Epithelial cell of umbilical artery (primary cell): ENCODE results near the gene POLR3A. TPM values are rescaled to one million over a fixed set of nuclear protein-coding genes. Genes with fewer than 3 reads are reported as not detected.

ENCODE experiments used
- total RNA-seq: library from RNA; depleted of rRNA; stranded (reverse); fragments of >200 nt; gene quantifications from 2 replicates; pipeline ENCODE4 v1.2.3, GENCODE V29; 2014

Gene POLR3A
- 16.6 and 19.5 TPM in 2 replicates for total RNA-seq

GRCh38 chr10:78029269-78030226 is at the start of gene POLR3A:
POLR3A (minus strand) TSS chr10:78029515; CDS start chr10:78029407, 108 bp downstream.

GRCh38 chr10:78033637-78034470 is 4.5 kb upstream of the POLR3A start, which contains the start of gene RPS24:
RPS24 (plus strand) TSS chr10:78033863; CDS start chr10:78033902, 39 bp downstream.

GRCh38 chr10:77926566-77927401 is 102.5 kb downstream of the POLR3A start, which contains the start of gene DLG5:
DLG5 (minus strand) TSS chr10:77926755; CDS start chr10:77926520, 235 bp downstream.

Other genes starting within 250 kb of the POLR3A start
- 9.0 and 9.1 TPM in 2 replicates for gene DLG5, start 102.8 kb downstream of the POLR3A start, total RNA-seq
- gene RPS24, start 4.3 kb upstream of the POLR3A start, total RNA-seq, result 1,992 and 3,190 TPM in 2 replicates